ENCODE data around the gene BICDL2.

DNA sequence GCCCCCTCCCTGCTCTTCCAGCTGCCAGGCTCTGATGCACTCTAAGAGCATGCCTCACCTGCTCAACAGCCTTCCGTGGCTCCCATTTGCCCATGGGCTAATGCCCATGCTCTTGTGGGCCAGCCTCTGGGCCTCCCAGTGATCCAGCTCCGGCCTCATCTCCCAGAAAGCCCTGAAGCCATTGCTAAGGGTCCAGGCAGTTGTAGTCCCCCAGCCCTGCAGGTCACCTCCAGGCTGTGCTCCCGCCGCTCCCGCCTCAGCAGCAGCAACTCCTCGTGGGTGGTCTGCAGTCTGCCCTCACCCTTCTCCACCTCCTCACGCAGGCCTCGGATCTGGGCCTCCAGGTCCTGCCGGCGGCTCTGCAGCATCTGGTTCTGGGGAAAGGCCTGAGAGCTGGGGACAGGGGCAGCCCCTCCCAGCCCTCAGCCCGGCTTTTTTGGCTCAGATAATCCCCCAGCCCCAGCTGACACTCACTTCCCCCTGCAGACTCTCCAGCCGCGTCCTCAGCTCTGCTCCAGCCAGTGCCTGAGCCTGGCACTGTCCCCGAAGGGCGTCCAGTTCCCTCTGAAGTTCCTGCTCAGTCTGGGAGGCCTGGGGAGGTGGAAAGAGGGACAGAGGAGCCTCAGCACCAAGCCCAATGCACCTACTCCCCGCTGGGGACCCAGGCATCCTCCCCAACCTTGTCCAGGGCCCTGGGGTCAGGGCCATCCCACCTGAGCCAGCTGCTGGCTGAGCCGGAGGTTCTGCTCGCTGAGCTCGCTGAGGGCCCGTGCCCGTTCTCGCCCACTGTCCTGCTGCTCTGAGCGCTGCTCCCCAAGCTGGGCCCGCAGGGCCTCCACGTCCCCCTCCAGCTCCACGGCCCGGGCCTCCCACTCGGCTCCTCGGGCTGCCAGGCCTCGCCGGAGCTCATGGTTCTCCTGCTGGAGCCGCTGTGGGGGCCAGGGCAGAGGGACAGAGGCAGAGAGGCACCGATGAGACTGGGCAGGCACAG is 6.2 kb downstream of the BICDL2 start:
- TF ChIP-seq ZNF114 (tag by site-specific recombination; IDR thresholded peaks at IDR 0.05) (no peak), GFI1B (tag by site-specific recombination; IDR thresholded peaks at IDR 0.05) (no peak), ELK4 (IDR thresholded peaks at IDR 0.05; ENCODE audit: borderline replicate concordance, low read depth, low read length) (no peak), CTCF (tag by site-specific recombination; IDR thresholded peaks at IDR 0.05) (no peak), ZNF660 (tag by site-specific recombination; IDR thresholded peaks at IDR 0.05) (no peak), ZBTB11 (tag by site-specific recombination; conservative IDR thresholded peaks at IDR 0.05; ENCODE audit: low read depth) (no peak), TCF7L2 (IDR thresholded peaks at IDR 0.05; ENCODE audit: borderline replicate concordance, low read depth, low read length) (no peak), ZEB2 (tag by site-specific recombination; IDR thresholded peaks at IDR 0.05) (no peak), PRDM1 (tag by site-specific recombination; IDR thresholded peaks at IDR 0.05) (no peak), ZNF776 (tag by site-specific recombination; IDR thresholded peaks at IDR 0.05; ENCODE audit: borderline replicate concordance) (no peak), ZNF623 (tag by site-specific recombination; IDR thresholded peaks at IDR 0.05) (no peak), ZNF10 (tag by site-specific recombination; IDR thresholded peaks at IDR 0.05) (no peak), ZNF510 (tag by site-specific recombination; IDR thresholded peaks at IDR 0.05; ENCODE audit: insufficient replicate concordance) (no peak)

Measured in HEK293 (cell line).